Lung (tissue), 12 donors: ENCODE data around the gene MAP3K1. TPM values are rescaled to one million over a fixed set of nuclear protein-coding genes. Genes with fewer than 3 reads are reported as not detected.

Experiments used
- ATAC-seq: fragments of 200-7000 bp; cut with Tn5 transposase; one replicate; pipeline ENCODE4 v1.9.1; 2020; ENCODE audit warnings: moderate number of reproducible peaks; ENCODE audit not compliant: insufficient read depth, low FRiP score
- DNase-seq, 3 donors: peaks; one replicate each; pipeline ENCODE4 v3.0.0-alpha.2; 2013 to 2017
- H3K27ac ChIP-seq, 2 donors: one replicate each; pipeline ENCODE4 v1.5.1; 2013; ENCODE audit warnings: mild to moderate bottlenecking in 2 of 2, moderate library complexity in 2 of 2, control low read depth in 1 of 2, inconsistent platforms in 1 of 2, low read depth in 1 of 2, low read length in 1 of 2
- H3K27me3 ChIP-seq, 3 donors: one replicate each; pipeline ENCODE4 v1.5.1; 2013; ENCODE audit warnings: low read length in 2 of 3; ENCODE audit not compliant: control insufficient read depth in 3 of 3, insufficient read depth in 3 of 3
- H3K36me3 ChIP-seq, 4 donors: one replicate each; pipeline ENCODE4 v1.5.1; 2013; ENCODE audit warnings: low read length in 4 of 4, mild to moderate bottlenecking in 1 of 4, moderate library complexity in 1 of 4; ENCODE audit not compliant: control insufficient read depth in 4 of 4, insufficient read depth in 4 of 4
- H3K4me1 ChIP-seq, 5 donors: one replicate each; pipeline ENCODE4 v1.5.1; 2013; ENCODE audit warnings: low read length in 5 of 5, mild to moderate bottlenecking in 2 of 5, moderate library complexity in 1 of 5; ENCODE audit not compliant: control insufficient read depth in 5 of 5, insufficient read depth in 5 of 5
- H3K4me3 ChIP-seq: one replicate; pipeline ENCODE4 v1.5.1; 2013; ENCODE audit warnings: mild to moderate bottlenecking, control low read depth, moderate library complexity
- H3K9ac ChIP-seq, 2 donors: one replicate each; pipeline ENCODE4 v1.5.1; 2013; ENCODE audit warnings: low read length in 2 of 2, control low read depth in 1 of 2; ENCODE audit not compliant: insufficient read depth in 1 of 2
- H3K9me3 ChIP-seq, 4 donors: one replicate each; pipeline ENCODE4 v1.5.1; 2013; ENCODE audit warnings: low read length in 3 of 4, mild to moderate bottlenecking in 1 of 4, moderate library complexity in 1 of 4; ENCODE audit not compliant: control insufficient read depth in 4 of 4, insufficient read depth in 3 of 4
- CTCF ChIP-seq: IDR thresholded peaks from 2 replicates; pipeline ENCODE4 v1.5.1; 2012; ENCODE audit warnings: mild to moderate bottlenecking; ENCODE audit errors: control extremely low read depth, extremely low read depth
- WGBS, 2 donors: extraction: QIAGEN DNeasy Blood & Tissue Kit; methylation state at CpG; one replicate each; pipeline ENCODE4 v1.1.7; 2013; 5-methylcytosine and 5-hydroxymethylcytosine counted together
- polyA plus RNA-seq, 2 donors: library from polyadenylated mRNA; stranded (reverse); fragments of 200-250 nt; gene quantifications; one replicate each; pipeline ENCODE4 v1.2.1, GENCODE V29; 2013
- total RNA-seq, 2 donors: library from RNA; depleted of rRNA in 1 of 2; stranded (reverse); fragments of >200 nt in 1 of 2; gene quantifications; one replicate each; pipeline ENCODE4 v1.2.1, GENCODE V29; 2014 to 2021
- donor health status: control.
- donor health status: control.
- donor health status: Bipolar disorder and iron deficiency.
- donor health status: healthy.
- donor health status: DM: yes; HTN: yes; CAD: no.

Gene MAP3K1
- total and polyA plus RNA-seq, 4 donors: 7.7 to 55.2 (median 16.0) TPM

DNA sequence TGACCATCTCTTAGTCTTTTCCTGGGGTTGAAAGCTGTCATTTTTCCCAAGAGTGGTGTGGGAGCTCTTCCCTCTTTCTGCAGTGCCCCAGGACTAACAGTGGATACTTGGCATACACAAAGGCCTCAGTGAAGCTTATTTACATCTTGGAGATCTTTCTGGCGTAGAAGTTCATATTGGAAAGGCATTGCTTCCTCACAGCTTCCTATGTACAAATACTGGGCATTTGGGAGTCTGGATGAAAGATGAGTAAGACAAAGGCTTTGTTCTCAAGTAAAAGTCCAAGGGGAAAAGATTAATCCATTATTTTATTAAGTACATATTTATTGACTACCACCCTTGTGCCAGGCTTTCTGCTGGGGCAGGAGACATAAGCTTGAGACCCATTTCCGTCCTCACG is 22.0 kb downstream of the MAP3K1 start:
- H3K27me3 ChIP-seq: no peaks in the 10 kb centered on the region
- peaks cover 5 to 40% (median 20%) of the 10 kb centered on the region in 5 donors for H3K4me1 ChIP-seq
- H3K27ac ChIP-seq: peak overlapping the region in 1 of 2 donors; percentile 52
- no peak overlapping the region for H3K9ac ChIP-seq
- peaks cover 0 to 1% (median 0%) of the 10 kb centered on the region in 4 donors for H3K36me3 ChIP-seq
- 57 to 67% methylated on average over 3 of the region's 3 CpGs for WGBS, 2 donors
- ATAC-seq (no peak), DNase-seq (peak in 1 of 3 donors; percentile 69)
- H3K4me3 ChIP-seq: no peak overlapping the region
- no peak for TF ChIP-seq CTCF
- H3K9me3 ChIP-seq: no peaks in the 10 kb centered on the region

DNA sequence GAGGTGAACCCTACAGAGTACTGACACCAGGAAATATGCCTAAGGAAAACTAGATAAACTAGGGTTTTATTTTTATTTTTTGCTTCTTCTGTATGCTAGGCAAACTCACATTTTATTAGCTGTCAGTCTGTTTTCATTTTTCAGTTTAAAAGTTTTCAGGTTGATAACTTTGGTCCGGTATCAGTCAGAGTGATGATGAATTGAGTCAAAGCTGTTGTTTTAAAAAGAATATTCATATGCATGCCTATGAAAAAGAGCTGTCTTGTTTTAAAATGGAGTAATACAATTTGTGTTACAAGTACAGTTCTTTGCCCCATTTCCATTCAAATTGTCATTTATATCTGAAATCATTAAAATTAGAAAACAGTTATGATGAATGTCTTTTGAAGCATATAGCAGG is 22.6 kb downstream of the MAP3K1 start:
- H3K27ac ChIP-seq: peak overlapping the region in 1 of 2 donors; percentile 52
- no peak for TF ChIP-seq CTCF

DNA sequence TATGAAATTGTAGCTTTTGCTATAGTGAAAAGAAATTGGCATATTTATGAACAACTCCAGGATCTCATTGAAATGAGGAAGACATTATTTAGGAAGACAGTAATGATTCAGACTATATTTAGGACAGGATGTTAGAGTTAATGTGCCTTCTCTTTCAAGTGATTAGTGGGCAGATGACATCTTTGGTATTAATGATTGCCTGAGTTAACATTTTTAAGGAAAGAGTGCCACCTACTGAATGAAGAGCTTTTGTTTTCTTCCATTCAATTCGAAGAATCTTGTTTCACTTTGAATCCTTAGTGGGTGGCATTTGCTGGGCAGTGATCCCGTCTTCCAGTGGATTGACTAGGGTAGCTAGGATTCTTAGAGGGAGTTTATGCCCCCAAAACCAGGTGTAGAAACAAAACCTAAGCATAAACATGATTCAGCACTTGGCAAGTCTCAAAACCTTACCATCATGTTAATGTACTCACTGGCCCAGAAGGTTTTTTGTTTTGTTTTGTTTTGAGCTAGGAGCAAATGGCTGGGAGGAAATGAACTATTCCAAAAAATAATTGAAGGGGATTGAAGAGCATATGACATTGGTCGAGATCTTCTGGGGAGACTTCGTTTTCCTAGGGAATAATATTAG is 23.2 kb downstream of the MAP3K1 start:
- no peaks in the 10 kb centered on the region for H3K27me3 ChIP-seq
- peak in 2 of 3 donors; percentile 82 to 86 for DNase-seq
- peaks cover 0 to 2% (median 0%) of the 10 kb centered on the region in 4 donors for H3K36me3 ChIP-seq
- H3K9me3 ChIP-seq: no peaks in the 10 kb centered on the region
- 22 to 41% methylated on average over 4 of the region's 4 CpGs for WGBS, 2 donors
- no peak overlapping the region for H3K4me3 ChIP-seq
- H3K27ac ChIP-seq: no peak overlapping the region
- peak; percentile 49 for TF ChIP-seq CTCF
- H3K9ac ChIP-seq: peak overlapping the region in 1 of 2 donors; percentile 23
- H3K4me1 ChIP-seq: peaks cover 4 to 40% (median 20%) of the 10 kb centered on the region in 5 donors
- peak; percentile 14 for ATAC-seq

More for the DNA sequence above, 22.6 kb downstream of the MAP3K1 start:
- Histone ChIP-seq H3K36me3 (peaks cover 0 to 2% (median under 1%) of the 10 kb centered on the region in 4 donors), H3K9ac (no peak overlapping the region), H3K4me3 (no peak overlapping the region), H3K27me3 (no peaks in the 10 kb centered on the region), H3K9me3 (no peaks in the 10 kb centered on the region), H3K4me1 (peaks cover 5 to 40% (median 20%) of the 10 kb centered on the region in 5 donors)
- 62 to 69% methylated on average over 1 of the region's 1 CpG for WGBS, 2 donors
- DNase-seq: no peak
- no peak for ATAC-seq

GRCh38 chr5:56839062-56839461 is 23.7 kb downstream of the MAP3K1 start:
- H3K4me3 ChIP-seq: no peak overlapping the region
- peaks cover 4 to 40% (median 20%) of the 10 kb centered on the region in 5 donors for H3K4me1 ChIP-seq
- ATAC-seq (no peak), DNase-seq (no peak)
- peaks cover 0 to 2% (median 0%) of the 10 kb centered on the region in 4 donors for H3K36me3 ChIP-seq
- no peaks in the 10 kb centered on the region for H3K27me3 ChIP-seq
- peak overlapping the region in 1 of 2 donors; percentile 23 for H3K9ac ChIP-seq
- no peak overlapping the region for H3K27ac ChIP-seq
- no peak for TF ChIP-seq CTCF
- H3K9me3 ChIP-seq: no peaks in the 10 kb centered on the region
- 78 to 82% methylated on average over 4 of the region's 4 CpGs for WGBS, 2 donors
